ENCODE results near the gene SLC16A5. TPM values are rescaled to one million over a fixed set of nuclear protein-coding genes. Genes with fewer than 3 reads are reported as not detected.

Gene SLC16A5
- total and polyA plus RNA-seq, 12 donors = 3.6 to 17.4 (median 11.9) TPM

DNA sequence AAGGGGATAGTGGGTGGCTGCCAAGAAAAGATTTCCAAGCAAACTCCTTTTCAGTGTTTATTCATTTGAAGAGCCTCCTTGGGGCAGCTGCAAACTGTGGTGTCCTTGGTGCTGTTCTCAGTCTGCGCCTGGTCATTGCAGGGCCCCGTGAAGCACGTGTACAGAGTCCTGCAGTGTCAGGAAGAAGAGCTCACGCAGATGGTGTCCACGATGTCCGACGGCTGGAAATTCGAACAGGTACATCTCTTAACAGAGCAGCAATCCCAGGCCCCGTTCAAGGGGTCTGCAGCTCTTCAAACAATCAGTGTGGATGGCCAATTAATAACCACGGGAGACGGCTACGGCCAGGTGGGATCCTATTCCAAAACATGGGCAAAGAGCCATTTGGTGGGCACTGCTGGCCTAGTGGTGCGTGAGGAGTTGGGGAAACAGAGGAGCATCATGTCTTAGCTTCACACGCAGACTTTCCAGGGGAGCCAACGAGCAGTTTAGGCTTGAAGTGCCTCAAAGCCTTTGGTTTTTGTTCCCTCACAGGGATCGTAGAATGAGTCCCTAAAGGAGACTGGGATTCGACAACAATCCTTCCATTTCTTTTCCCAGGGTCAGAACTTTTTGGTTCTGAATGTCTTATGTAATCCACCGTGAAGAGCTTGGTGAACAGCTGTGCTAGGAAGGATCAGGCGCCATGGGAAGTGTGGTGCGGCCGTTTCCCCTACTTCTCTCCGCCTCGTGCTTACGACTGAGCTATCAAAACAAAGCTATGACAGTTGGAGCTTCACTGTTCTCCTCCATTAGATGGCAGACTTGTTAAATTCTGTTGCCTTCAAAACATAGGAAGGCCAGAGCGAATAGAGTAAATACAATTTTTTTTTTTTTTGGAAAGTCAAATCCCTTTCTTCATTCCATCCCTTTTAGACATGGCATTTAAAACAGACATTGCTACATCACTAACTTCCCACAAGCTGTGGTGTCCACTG lies 28.1 kb upstream of the SLC16A5 start:
- Histone ChIP-seq H3K4me1 (peaks cover 0 to 20% (median 14%) of the 10 kb centered on the region in 9 donors), H3K27me3 (no peaks in the 10 kb centered on the region), H3K27ac (peak overlapping the region in 9 of 10 donors; percentile 40 to 76 (median 68)), H3K36me3 (peaks cover 0 to 93% (median 34%) of the 10 kb centered on the region in 9 donors), H3K4me3 (no peak overlapping the region), H3K9me3 (no peaks in the 10 kb centered on the region)
- DNase-seq (peak in 1 of 2 donors; percentile 55), ATAC-seq (peak; percentile 50 to 94 (median 88))
- intact Hi-C loops (cut with DNase I) = loop anchor here in 4 of 10 donors (5.0 to 10.0 kb wide), 4 partner anchors 53 to 145 kb away; partner anchors contain the start of gene NUP85 (in 3 of the 4)
- WGBS, 2 donors = 64 to 68% methylated on average over 25 of the region's 25 CpGs
- TF ChIP-seq, protein P1, sequence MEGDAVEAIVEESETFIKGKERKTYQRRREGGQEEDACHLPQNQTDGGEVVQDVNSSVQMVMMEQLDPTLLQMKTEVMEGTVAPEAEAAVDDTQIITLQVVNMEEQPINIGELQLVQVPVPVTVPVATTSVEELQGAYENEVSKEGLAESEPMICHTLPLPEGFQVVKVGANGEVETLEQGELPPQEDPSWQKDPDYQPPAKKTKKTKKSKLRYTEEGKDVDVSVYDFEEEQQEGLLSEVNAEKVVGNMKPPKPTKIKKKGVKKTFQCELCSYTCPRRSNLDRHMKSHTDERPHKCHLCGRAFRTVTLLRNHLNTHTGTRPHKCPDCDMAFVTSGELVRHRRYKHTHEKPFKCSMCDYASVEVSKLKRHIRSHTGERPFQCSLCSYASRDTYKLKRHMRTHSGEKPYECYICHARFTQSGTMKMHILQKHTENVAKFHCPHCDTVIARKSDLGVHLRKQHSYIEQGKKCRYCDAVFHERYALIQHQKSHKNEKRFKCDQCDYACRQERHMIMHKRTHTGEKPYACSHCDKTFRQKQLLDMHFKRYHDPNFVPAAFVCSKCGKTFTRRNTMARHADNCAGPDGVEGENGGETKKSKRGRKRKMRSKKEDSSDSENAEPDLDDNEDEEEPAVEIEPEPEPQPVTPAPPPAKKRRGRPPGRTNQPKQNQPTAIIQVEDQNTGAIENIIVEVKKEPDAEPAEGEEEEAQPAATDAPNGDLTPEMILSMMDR (IDR thresholded peaks at IDR 0.05) = peak in 8 of 9 donors; percentile 9 to 69 (median 52)

DNA sequence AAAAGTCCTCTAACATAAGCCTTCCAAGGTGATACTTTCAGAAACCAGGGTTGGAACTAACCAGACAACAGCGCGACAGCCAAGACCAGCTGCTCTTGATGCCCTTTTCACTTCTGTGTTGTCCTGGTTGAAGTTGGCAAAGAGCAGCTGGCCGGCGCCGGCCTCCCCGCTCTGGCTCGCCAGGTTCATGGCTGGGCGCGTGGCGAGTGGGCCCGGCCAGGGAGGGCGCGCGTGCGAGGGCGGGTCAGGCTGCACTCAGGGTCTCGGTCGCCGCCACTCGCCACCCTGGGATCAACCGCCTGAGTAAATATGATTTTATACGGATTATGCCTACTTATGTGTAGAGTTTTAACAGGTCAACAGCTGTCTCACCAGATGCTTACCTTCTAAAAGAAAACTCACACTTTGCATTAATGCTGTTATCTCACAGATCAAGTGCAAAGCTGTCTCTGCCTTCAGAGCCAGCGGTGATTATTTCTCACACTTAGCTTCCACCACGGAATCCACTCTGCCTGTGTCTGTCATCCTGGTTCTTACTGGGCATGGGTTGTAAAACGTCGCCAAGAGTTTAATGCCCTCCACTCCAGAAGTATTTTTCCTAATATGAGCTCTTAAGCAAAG lies 27.2 kb upstream of the SLC16A5 start:
- H3K27ac ChIP-seq = peak overlapping the region in 9 of 10 donors; percentile 40 to 76 (median 68)
- H3K4me3 ChIP-seq = no peak overlapping the region
- H3K27me3 ChIP-seq = no peaks in the 10 kb centered on the region
- H3K36me3 ChIP-seq = peaks cover 0 to 91% (median 35%) of the 10 kb centered on the region in 9 donors
- TF ChIP-seq, protein P1 (IDR thresholded peaks at IDR 0.05) = no peak
- intact Hi-C loops (cut with DNase I) = loop anchor here in 3 of 10 donors (5.0 to 10.0 kb wide), 4 partner anchors 52 to 144 kb away; partner anchors contain the start of gene NUP85 (in 1 of the 3)
- WGBS, 2 donors = 79 to 90% methylated on average over 26 of the region's 26 CpGs
- peaks cover 0 to 20% (median 16%) of the 10 kb centered on the region in 9 donors for H3K4me1 ChIP-seq
- H3K9me3 ChIP-seq = no peaks in the 10 kb centered on the region
- ATAC-seq = peak; percentile 44 to 83 (median 66)
- DNase-seq = peak in 1 of 2 donors; percentile 31

DNA sequence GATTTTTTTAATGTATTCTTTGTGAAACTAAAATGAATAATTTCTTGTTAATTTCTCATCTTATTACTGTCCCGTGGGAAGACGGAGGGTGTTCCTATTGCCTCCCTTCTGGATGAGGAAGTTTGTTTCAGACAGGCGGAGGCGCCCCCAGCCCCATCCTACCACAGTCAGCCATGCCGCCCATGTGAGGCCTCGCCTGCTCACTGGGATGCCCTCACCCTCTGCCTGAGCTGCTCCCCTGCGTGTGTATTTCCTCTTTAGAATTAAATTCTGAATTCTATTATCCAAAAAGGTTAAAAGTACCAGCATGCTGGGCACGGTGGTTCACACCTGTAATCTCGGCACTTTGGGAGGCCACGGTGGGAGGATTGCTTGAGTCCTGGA lies 26.7 kb upstream of the SLC16A5 start:
- Histone ChIP-seq H3K27me3 (no peaks in the 10 kb centered on the region), H3K9me3 (no peaks in the 10 kb centered on the region), H3K36me3 (peaks cover 0 to 88% (median 31%) of the 10 kb centered on the region in 9 donors), H3K4me3 (no peak overlapping the region), H3K4me1 (peaks cover 0 to 20% (median 16%) of the 10 kb centered on the region in 9 donors), H3K27ac (peak overlapping the region in 2 of 10 donors; percentile 74 to 75)
- ATAC-seq = no peak
- DNase-seq = no peak
- intact Hi-C loops (cut with DNase I) = loop anchor here in 3 of 10 donors (5.0 to 10.0 kb wide), 4 partner anchors 51 to 144 kb away; partner anchors contain the start of gene NUP85 (in 1 of the 3)
- TF ChIP-seq, protein P1 (IDR thresholded peaks at IDR 0.05) = no peak
- WGBS, 2 donors = 94 to 97% methylated on average over 10 of the region's 10 CpGs

DNA sequence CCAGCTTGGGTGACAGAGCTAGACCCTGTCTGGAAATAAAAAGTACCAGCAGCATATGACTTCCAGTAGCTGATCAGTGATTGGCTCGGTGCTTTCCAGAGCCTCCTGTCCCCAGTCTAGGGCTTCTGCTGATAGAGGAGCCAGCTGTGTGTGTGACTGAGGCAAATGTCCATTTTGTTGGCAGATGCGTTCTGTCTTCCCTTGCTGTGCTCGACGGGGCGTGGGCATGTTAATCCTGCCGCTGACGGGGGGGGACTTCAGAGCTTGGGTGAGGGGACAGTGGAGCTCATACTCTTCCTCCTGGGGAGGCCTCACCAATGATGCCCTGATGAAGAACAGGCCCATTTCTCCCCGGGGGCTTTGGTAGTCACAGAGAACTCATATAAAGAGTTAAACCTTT lies 26.1 kb upstream of the SLC16A5 start:
- Histone ChIP-seq H3K27me3 (no peaks in the 10 kb centered on the region), H3K36me3 (peaks cover 0 to 82% (median 27%) of the 10 kb centered on the region in 9 donors), H3K4me3 (no peak overlapping the region), H3K4me1 (peaks cover 0 to 20% (median 16%) of the 10 kb centered on the region in 9 donors), H3K27ac (no peak overlapping the region), H3K9me3 (no peaks in the 10 kb centered on the region)
- intact Hi-C loops (cut with DNase I) = loop anchor here in 3 of 10 donors (5.0 to 10.0 kb wide), 4 partner anchors 51 to 143 kb away; partner anchors contain the start of gene NUP85 (in 1 of the 3)
- 85 to 88% methylated on average over 8 of the region's 8 CpGs for WGBS, 2 donors
- DNase-seq = no peak
- ATAC-seq = no peak
- TF ChIP-seq, protein P1 (IDR thresholded peaks at IDR 0.05) = no peak
